Vagina (tissue), 2 donors: ENCODE results near the gene FAM186B. TPM values are rescaled to one million over a fixed set of nuclear protein-coding genes. Genes with fewer than 3 reads are reported as not detected.

Experiments
- DNase-seq, 2 donors: peaks; one replicate each; pipeline ENCODE4 v3.0.0-alpha.2; 2017; ENCODE audit errors: extremely low spot score in 2 of 2
- H3K27ac ChIP-seq: fragments of 200-600 bp; sonication (generic); one replicate; pipeline ENCODE4 v1.5.1; 2019
- H3K27me3 ChIP-seq: fragments of 200-600 bp; sonication (generic); one replicate; pipeline ENCODE4 v1.5.1; 2019
- H3K36me3 ChIP-seq, 2 donors: fragments of 200-600 bp; sonication (generic); one replicate each; pipeline ENCODE4 v1.5.1; 2017 to 2019
- H3K4me1 ChIP-seq: fragments of 200-600 bp; sonication (generic); one replicate; pipeline ENCODE4 v1.5.1; 2019
- H3K4me3 ChIP-seq, 2 donors: fragments of 200-600 bp; sonication (generic); 1 replicate in 1 of 2; 2 replicates in 1 of 2; pipeline ENCODE4 v1.5.1; 2016 to 2019
- H3K9me3 ChIP-seq: fragments of 200-600 bp; sonication (generic); one replicate; pipeline ENCODE4 v1.5.1; 2019
- POLR2A ChIP-seq, 2 donors: fragments of 450-650 bp; IDR thresholded peaks; one replicate each; pipeline ENCODE4 v1.6.1; 2017; ENCODE audit warnings: antibody characterized with exemption in 2 of 2, mild to moderate bottlenecking in 2 of 2, moderate library complexity in 2 of 2
- POLR2AphosphoS5 ChIP-seq, 2 donors: sonication (generic); formaldehyde crosslinking; IDR thresholded peaks; one replicate each; pipeline ENCODE4 v1.9.0; 2017; ENCODE audit warnings: antibody characterized with exemption in 2 of 2, mild to moderate bottlenecking in 2 of 2, low read depth in 1 of 2; ENCODE audit not compliant: insufficient read depth in 1 of 2
- intact Hi-C: fragments of 100-400 bp; cut with DNase I; formaldehyde crosslinking; loops from one replicate; pipeline ENCODE4 v1.15.1; 2023
- total RNA-seq: library from RNA; depleted of rRNA; stranded (reverse); fragments of >200 nt; gene quantifications from one replicate; pipeline ENCODE4 v1.2.3, GENCODE V29; 2016
- TF ChIP-seq, protein P1 (sequence below), 3 experiments: fragments of 450-650 bp in 2 of 3; fragments of 200-600 bp in 1 of 3; sonication (generic) in 1 of 3; IDR thresholded peaks; one replicate each; pipeline ENCODE4 v1.5.1; 2017 to 2019; ENCODE audit warnings: antibody characterized with exemption in 3 of 3, mild to moderate bottlenecking in 2 of 3, moderate library complexity in 2 of 3

FAM186B gene
- total RNA-seq, 1 donor from 2014 or later: not detected

DNA sequence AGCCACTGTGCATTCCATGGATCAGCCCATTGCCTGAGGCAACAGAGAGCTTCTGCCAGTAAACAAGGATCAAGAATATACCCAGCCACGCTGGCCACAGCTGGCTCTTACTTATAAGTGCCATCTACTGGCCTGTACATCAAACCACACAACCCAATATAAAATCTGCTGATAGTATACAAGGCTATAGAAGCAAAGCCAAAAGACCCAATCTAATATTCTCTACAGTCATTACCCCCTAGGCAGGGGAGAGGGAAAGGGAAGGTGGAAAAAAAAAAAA lies 4.4 kb upstream of the FAM186B start:
- intact Hi-C loops: no loop called here
- Histone ChIP-seq H3K27me3 (no peaks in the 10 kb centered on the region), H3K36me3 (no peaks in the 10 kb centered on the region), H3K9me3 (no peaks in the 10 kb centered on the region), H3K27ac (no peak overlapping the region), H3K4me1 (no peaks in the 10 kb centered on the region), H3K4me3 (no peak overlapping the region)
- TF ChIP-seq, protein P1, sequence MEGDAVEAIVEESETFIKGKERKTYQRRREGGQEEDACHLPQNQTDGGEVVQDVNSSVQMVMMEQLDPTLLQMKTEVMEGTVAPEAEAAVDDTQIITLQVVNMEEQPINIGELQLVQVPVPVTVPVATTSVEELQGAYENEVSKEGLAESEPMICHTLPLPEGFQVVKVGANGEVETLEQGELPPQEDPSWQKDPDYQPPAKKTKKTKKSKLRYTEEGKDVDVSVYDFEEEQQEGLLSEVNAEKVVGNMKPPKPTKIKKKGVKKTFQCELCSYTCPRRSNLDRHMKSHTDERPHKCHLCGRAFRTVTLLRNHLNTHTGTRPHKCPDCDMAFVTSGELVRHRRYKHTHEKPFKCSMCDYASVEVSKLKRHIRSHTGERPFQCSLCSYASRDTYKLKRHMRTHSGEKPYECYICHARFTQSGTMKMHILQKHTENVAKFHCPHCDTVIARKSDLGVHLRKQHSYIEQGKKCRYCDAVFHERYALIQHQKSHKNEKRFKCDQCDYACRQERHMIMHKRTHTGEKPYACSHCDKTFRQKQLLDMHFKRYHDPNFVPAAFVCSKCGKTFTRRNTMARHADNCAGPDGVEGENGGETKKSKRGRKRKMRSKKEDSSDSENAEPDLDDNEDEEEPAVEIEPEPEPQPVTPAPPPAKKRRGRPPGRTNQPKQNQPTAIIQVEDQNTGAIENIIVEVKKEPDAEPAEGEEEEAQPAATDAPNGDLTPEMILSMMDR (IDR thresholded peaks at IDR 0.05): no peak
- TF ChIP-seq POLR2AphosphoS5 (IDR thresholded peaks at IDR 0.05; ENCODE audit: insufficient read depth in 1 of 2, low read depth in 1 of 2): no peak
- no peak for TF ChIP-seq POLR2A (IDR thresholded peaks at IDR 0.05)
- no peak for DNase-seq

DNA sequence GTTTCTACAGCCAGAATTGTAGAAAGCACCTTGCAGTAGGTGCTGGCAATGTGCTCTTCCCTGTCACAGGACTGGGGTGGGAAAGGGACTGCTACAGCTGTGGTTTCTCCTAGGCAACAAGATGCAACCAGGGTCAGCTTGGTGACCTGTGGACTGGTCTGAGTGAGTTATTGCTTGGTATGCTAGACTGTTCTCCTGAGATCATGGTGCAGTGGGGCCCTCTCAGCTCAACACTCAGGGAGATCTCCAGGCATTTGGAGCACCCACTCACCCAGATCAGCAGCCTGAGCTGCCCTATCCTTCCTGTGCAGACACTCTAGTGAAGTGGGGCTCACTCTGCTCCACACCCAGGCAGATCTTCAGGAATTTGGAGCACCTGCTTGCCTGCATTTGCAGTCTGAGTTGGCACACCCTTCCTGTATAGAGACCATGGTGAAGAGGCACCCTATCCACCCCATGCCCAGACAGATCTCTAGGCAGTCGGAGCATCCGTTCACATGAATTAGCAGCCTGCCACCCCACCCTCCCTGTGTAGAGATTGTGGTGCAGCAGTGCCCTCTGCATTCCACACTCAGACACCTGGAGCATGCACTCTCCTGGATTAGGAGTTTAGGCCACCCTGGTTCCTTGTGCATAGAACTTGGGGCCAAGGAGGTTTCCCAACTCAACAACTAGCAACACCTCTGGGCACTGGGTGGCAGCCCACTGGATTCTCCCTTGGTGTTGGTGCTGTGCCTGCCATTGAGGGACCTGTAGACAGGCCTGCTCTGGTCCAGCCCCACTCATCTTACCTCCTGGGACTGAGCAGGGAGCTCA lies 3.8 kb upstream of the FAM186B start:
- DNase-seq: no peak
- TF ChIP-seq POLR2A (IDR thresholded peaks at IDR 0.05): no peak
- TF ChIP-seq, protein P1 (IDR thresholded peaks at IDR 0.05): no peak
- no peak for TF ChIP-seq POLR2AphosphoS5 (IDR thresholded peaks at IDR 0.05; ENCODE audit: insufficient read depth in 1 of 2, low read depth in 1 of 2)
- Histone ChIP-seq H3K4me3 (no peak overlapping the region), H3K9me3 (no peaks in the 10 kb centered on the region), H3K27ac (no peak overlapping the region), H3K4me1 (no peaks in the 10 kb centered on the region), H3K36me3 (no peaks in the 10 kb centered on the region), H3K27me3 (no peaks in the 10 kb centered on the region)
- intact Hi-C loops: no loop called here

DNA sequence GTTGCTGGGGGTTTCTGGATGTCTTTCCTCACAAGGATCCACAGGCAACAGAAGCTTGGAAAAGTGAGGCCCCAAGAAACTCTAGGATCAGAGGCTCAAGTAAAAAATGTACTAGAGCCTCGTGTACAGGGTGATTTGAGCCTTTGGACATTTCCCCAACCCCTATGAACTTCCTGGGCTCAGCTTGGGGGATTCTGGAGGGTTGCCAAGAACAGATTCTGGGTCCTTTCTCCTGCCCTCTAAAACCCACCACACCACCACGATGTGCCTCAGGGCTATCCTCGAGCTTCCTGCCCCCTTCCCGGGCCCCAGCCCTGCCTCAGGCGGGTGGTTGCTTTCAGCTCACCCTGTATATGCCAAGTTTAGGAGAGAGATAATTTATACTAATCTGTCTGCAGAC lies 583 bp downstream of the FAM186B start:
- Histone ChIP-seq H3K36me3 (no peaks in the 10 kb centered on the region), H3K4me1 (no peaks in the 10 kb centered on the region), H3K27me3 (no peaks in the 10 kb centered on the region), H3K4me3 (no peak overlapping the region), H3K9me3 (no peaks in the 10 kb centered on the region), H3K27ac (no peak overlapping the region)
- no peak for TF ChIP-seq POLR2A (IDR thresholded peaks at IDR 0.05)
- DNase-seq: no peak
- intact Hi-C loops: no loop called here

DNA sequence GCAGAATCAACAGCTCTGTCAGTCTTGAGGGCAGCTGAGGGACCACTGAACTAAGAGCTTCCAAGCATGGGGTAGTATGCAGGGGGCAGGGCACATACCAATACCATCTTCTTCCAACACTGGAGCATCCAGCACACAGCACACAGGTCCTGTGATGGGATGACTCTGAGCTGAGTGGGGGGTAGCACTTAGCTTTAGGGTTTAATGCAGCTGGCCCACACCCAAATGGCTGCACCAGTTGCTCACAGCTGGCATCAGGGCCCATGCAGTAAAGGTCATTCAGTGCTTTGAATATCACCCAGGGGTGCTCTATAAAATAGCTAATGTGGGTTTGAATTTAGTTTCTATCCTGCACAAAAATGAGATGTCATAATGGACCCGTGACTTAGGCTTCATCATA lies 1.7 kb downstream of the FAM186B start:
- no peaks in the 10 kb centered on the region for H3K4me1 ChIP-seq
- H3K27ac ChIP-seq: no peak overlapping the region
- DNase-seq: no peak
- H3K27me3 ChIP-seq: no peaks in the 10 kb centered on the region
- no peak overlapping the region for H3K4me3 ChIP-seq
- no peaks in the 10 kb centered on the region for H3K9me3 ChIP-seq
- TF ChIP-seq POLR2A (IDR thresholded peaks at IDR 0.05): no peak
- TF ChIP-seq POLR2AphosphoS5 (IDR thresholded peaks at IDR 0.05; ENCODE audit: insufficient read depth in 1 of 2, low read depth in 1 of 2): no peak
- TF ChIP-seq, protein P1 (IDR thresholded peaks at IDR 0.05): no peak
- intact Hi-C loops: no loop called here
- no peaks in the 10 kb centered on the region for H3K36me3 ChIP-seq

DNA sequence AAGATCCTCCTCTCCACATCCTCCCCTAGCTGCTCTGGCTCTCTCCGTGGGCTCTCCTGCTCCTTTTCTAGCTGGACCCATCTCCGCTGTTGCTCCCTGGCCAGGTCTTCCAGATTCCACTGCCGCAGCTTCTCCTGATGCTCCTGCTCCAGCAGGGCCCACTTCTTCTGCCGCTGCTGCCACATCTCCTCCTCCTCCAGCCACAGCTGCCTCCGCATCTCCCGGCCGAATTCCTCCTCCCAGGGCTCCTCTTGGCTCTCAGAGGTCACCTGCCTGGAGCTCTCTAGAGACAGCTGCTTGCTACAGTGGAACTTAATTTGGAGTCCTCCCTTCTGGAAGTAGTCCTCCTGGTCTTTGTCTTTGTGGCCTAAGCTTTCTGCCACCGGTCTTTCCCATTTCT lies 5.5 kb downstream of the FAM186B start:
- DNase-seq: no peak

More for the DNA sequence above, 5.5 kb downstream of the FAM186B start:
- intact Hi-C loops: no loop called here
- Histone ChIP-seq H3K36me3 (no peaks in the 10 kb centered on the region), H3K9me3 (no peaks in the 10 kb centered on the region), H3K4me1 (no peaks in the 10 kb centered on the region), H3K27ac (no peak overlapping the region), H3K27me3 (no peaks in the 10 kb centered on the region), H3K4me3 (no peak overlapping the region)
- TF ChIP-seq POLR2A (IDR thresholded peaks at IDR 0.05) (no peak), POLR2AphosphoS5 (IDR thresholded peaks at IDR 0.05; ENCODE audit: insufficient read depth in 1 of 2, low read depth in 1 of 2) (no peak)
- TF ChIP-seq, protein P1 (IDR thresholded peaks at IDR 0.05): no peak
